Inflammatory macrophage treated with lipopolysaccharide for 1 hour (primary cell): ENCODE measurements around the gene CLCN6.

Experiments
- DNase-seq, 2 donors: peaks; one replicate each; pipeline ENCODE4 v3.0.0-alpha.2; 2020 to 2022

Gene CLCN6

GRCh38 chr1:11880911-11881748, 75.1 kb downstream of the CLCN6 start:
- no peak for DNase-seq

DNA sequence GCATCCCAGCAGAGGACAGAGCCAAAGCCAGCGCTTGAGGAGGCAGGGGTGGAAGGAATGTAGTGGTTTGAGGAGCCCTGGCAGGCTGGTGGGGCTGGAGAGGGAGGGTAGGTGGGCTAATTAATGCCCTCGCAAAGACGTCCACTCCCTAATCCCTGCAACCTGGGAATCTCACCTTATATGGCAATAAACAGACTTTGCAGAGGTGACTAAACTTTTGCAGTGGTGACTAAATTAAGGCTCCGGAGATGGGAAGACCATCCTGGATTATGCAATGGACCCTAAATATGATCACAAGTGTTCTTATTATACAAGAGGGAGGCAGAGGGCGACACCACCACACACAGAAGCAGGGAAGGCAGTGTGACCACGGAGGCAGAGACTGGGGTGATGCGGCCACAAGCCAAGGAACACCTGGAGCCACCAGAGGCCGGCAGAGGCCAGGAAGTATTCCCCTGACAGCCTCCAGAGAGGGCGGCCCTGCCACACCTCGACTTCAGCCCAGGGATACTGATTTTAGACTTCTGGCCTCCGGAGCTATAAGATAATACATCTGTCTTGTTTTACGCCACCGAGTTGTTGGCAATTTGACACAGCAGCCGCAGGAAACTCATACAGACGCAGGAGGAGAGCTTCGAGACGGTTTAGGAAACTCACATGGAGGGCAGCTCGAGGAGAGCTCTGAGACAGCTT, 75.9 kb downstream of the CLCN6 start:
- no peak for DNase-seq

DNA sequence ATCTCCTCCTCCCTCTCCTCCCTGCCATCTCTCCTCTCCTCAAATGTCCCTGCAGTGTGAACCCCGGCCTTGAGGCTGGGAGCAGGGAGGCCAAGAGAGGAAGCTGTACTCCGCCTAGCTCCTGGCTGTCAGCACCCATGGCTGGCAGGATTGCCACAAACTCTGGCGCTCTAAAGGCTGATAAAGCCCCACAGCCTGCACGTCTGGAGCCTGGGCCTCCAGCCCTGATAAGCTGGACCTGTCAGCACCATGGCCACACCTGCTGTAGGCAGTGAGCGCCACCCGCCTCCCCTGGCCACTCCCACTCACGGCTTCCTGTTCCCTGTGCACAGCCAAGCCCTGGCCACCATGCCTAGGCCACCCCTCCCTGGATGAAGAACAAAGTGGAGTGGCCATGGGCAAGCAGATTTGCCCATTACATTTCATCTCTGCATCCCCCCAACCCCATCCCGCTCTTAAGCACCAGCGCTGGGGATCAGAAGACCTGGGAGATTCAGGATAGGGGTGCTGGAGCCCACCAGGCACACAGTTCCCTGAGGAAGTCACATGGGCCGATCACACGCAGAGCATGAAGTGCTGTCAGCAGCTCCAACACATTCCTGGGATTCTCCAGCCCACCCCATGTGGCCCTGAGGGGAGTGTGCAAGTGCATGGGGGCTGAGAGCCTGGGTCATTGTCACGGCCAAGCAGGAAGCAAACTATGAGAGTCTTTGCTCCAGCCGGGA, 77.0 kb downstream of the CLCN6 start:
- peak in 1 of 2 donors; percentile 8 for DNase-seq

DNA sequence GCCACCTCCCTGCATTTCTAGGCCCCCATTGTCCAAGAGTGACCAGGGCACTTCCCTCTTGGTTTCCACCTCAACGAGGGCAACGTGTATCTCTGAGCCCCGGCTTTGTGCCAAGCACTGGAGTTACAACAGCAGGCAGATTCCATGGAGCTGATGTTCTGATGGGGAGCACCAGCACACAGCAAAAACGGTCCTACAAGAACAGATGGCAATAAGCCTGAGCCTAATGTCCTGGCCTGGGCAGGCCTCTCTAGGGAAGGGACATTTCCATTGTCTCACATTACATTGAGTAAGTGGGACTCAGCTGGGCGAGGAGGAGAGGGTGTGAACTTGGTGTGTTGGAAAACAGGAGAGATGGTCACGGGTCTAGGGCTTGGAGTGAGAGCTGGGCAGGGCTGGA, 79.9 kb downstream of the CLCN6 start:
- DNase-seq, result no peak

DNA sequence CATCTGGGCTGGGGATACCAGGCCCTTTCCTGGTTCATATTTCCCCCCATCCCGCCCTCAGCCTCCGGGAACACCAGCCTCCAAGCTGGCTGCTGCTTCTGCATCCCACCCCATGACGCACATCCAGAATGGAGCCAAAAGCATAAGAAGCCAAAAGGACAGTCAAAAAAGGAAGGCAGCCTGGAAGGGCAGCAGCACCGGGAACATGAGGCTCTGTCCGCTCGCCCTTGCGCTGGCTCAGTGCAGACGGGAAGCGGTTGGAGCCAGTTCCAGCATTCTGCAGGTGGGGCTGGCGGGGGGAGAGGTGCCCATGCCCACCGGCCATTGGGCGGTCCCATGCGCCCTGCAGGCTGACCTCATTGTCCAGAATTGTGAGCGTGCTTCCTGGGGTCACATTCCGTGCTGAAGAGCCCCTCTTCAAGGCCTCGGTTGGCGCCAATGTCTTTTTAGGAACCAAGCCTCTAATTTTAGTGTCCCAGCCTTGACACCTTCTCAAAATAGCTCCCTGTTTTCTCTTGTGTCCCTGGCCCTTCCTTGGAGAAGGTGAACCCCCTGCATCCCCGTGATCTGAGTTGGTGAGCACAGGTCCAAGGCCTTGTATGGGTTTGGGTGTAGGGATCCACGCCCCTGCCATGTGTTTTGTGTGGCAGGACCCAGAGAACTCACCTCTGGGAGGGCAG, 81.1 kb downstream of the CLCN6 start:
- DNase-seq, result no peak

DNA sequence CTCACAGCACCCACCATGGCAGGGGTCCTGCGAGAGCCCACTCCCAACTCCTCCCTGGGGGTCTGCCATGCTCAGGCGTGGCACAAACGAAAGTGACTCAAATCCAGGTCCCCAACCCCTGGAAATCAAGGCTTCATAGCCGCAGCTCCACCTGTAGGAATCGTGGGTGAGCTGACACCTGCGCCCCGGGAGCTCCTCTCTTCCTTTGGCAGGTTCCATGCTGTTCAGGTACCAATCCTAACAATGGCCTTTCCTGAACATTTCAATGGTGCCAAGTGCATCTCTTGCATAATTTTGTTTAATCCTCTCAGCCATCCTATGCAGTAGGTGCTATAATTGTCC, 81.6 kb downstream of the CLCN6 start:
- no peak for DNase-seq

DNA sequence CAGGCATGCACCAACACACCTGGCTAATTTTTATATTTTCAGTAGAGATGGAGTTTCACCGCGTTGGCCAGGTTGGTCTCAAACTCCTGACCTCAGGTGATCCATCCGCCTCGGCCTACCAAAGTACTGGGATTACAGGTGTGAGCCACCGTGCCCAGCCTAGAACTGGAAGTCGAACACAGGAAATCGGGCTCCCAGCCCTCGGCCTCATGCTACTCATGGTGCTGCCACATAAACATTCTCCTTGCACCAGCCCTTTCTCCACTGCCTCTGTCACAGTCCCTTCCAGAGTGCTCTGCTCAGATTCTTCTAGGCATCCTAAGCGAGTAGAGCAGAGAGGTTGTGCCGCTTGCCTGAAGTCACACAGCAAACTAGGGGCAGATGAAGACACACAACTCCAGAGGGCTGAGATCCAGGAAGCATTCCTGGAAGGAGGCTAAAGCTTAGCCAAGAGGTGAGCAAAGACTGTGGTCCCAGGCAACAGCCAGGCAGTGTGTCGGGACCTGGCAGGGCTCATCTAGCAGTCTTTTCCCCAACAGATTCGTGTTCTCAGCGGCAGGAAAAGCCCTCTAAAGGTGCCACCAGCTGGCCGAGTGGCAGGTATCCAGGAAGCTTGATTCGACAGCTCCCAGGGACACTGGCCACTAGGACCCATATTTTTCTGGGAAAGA, 82.3 kb downstream of the CLCN6 start:
- no peak for DNase-seq

DNA sequence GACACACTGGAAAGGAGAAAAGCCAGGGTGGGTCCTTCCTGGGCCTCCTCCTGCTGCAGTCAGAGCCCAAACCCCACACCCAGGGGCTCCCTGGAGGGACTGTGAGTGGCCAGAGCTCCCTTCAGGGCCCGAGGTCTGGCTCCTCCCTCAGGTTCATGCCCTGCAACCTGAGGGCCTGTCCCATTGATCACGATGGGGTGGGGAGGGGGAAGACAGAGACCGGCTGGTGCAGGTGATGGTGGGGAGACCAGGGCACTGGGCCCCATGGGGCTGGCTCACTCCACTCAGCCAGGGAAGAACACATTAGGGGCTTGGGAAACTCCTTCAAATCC, 82.9 kb downstream of the CLCN6 start:
- DNase-seq, result no peak

DNA sequence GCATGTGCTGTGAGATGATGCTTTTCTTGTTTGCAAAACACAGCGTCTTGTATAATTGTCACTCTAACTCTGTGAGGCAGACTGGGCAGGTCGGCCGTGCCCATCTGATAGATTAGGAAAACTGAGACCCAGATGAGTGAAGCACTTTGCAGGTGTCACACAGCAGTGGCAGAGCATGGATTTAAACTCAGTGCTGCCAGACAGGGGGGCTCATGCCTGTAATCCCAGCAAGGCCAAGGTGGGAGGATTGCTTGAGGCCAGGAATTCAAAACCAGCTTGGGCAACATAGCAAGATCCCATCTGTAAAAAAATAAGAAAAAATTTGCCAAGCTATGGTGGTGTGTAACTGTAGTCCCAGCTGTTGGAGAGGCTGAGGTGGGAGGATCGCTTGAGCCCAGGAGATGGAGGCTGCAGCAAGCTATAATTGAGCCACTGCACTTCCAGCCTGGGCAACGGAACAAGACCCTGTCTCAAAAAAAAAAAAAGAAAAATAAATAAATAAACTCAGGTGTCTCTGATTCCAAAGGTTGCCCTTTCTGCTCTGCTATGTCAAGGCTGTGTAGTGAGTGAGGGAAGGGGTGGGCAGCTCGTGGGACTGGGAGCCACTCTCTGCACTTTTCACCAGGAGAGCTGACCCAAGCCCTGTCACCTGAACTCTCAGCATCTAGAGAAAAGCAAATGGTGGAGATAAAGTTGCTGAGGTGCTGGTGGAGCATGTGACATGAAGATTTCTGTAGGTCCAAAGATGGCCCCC, 85.6 kb downstream of the CLCN6 start:
- no peak for DNase-seq
